ENCODE data around the gene ZNG1B.
"Not testable (repeated sequence)": the region's sequence is repeated elsewhere in the genome, so short reads cannot be mapped to it uniquely, and the experiment has no call there.

DNA sequence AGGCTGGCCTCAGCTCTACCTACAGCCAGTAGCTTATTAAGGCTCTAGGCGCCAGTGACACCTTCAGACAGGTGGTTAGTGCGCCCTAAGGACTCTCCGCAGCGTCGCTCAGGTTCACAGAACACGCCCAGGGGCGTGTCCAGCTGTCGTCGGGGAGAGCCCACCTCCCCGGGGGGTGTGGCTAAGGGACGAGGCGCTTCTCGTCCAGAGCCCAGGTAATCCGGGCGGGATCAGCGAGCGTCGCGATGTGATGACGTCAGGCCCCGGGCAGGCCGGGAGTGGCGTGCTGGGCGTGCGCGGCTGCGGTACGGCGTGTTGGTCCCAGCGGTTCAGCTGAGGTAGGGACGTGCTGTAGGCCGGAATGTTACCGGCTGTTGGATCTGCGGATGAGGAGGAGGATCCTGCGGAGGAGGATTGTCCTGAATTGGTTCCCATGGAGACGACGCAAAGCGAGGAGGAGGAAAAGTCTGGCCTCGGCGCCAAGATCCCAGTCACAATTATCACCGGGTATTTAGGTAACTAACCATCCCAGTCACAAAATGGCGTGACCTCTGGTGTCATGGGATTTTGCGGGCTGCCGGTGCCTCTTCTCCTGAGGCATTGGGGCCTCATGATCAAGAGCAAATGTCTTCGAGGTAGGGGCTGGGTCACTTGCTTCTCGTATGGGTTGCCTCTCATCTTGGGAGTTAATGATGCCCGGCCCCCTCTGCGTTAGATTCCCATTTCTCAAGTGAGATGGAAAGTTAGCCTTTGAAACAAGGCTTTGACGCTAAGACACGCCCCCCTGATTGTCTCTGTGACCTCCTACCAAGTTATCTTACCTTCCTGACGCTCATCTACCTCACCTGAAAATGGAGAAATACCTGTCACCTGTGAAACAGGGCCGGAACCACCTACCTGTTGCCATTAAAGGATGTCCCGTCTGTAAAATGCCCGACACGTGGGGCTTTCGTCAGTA lies at the start of gene ZNG1B:
- TF ChIP-seq POLR2A, TAF1, POLR2AphosphoS5, POU2F2, SPI1 (IDR thresholded peaks at IDR 0.05; ENCODE audit: low read depth, low read length): not testable (repeated sequence)

All from GM12891 (cell line).